GM19043 (cell line): ENCODE measurements around the gene CELSR1.

ENCODE experiments used
- ATAC-seq: cut with Tn5 transposase; IDR thresholded peaks from one replicate; pipeline ENCODE4 v1.9.1; 2021; ENCODE audit warnings: low read depth; ENCODE audit not compliant: unreplicated experiment

Gene CELSR1

DNA sequence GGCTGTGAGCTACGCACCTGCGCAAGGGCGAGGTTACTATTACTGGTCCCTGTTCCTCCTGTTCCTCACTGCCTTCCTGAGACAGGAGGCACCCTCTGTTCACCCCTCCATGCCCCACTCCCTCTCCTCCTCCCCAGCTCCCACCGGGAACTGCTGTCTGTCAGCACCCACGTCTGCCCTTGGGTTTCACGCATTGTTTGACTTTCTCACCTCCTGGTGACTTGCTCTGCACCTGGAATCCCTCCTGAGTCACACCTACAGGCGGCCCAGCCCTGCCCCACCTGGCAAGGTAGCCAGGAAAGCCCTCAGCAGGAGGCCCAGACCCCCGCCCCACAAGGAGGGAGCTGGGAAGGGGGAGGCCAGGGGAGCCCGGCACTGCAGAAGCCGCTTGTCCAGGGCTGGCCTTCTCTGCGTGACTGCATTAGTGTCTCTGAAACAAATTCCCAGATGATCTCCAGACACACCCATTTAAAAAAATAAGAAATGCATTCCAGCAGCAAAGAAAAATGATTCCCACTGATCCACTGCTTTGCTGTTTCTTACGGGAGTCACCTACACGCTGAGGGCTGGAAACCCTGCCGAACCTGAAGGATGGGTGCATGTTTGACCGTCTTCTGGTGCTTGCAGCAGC is 86.4 kb downstream of the CELSR1 start:
- no peak for ATAC-seq

DNA sequence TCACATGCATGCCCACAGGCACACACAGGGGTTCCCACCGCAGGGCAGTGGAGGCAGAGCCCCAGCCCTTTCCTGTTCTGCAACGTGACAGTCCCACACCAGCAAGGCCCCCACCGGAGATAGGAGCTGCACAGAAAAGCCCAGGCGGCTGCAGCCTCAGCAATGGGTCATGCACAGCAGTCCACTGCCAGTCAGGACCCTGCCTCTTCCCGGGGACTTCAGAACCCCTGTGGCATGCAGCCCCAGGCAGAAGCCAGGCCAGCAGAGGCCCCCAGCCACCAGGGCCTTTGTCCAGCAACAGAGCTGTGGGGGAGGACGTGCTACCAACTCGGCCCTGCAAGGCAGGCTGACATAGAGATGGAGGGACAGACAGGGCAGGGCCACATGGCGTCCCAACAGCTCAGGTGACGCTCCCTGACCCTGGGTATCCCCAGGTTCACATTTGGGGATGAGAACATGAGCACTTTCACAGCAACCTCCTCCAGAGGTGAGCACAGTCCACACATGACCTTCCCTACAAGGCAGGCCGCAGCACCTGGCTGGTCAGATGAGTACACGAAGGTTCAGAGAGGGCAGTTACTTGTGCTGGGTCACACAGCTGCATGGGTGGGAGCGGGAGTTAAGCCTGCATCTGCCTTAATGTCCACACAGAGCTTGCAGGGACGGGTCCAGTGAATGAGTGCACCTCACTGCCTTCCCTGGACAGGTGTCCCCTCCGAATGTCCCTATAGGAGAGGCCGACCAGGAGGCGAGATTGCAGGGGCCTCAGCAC is 87.3 kb downstream of the CELSR1 start:
- ATAC-seq: no peak

GRCh38 chr22:46449116-46449691 is 88.2 kb downstream of the CELSR1 start:
- ATAC-seq: no peak

DNA sequence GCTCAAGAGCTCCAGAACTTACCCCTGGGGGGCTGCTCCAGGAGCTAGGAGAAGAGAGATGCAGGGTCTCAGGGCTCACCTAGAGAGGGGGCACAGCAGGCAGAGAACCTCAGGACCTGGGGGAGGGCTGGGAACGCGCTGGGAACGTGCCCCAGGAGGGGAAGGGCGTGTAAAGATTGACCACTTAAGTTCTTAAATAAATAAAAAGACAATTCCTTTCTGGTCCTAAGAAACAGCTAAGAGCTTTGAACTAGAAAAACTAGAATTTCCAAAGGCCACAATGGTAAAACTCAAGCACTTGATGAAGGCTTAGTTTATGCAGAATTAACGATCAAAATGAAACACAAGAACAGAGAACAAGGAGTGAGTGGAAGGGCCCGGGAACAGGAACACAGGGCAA is 89.1 kb downstream of the CELSR1 start:
- no peak for ATAC-seq

DNA sequence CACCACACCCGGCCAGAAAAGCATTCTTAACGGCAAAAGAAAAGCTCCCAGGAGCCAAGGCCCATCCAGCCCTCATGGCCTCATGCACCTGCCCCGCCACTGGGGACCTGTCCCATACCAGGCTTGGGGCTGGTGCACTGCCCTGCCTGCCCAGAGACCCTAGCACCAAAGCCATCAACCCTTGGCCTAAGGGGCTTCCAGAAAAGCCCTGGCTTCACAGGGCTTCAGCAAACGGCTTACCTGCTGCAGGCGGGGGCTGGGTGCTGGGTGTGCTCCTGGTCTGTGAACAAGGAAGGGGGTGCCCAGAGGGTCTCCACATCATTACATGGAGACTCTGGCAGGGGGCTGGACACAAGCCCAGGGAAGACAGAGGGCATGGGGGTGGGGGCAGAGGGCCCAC is 89.5 kb downstream of the CELSR1 start:
- ATAC-seq: no peak

DNA sequence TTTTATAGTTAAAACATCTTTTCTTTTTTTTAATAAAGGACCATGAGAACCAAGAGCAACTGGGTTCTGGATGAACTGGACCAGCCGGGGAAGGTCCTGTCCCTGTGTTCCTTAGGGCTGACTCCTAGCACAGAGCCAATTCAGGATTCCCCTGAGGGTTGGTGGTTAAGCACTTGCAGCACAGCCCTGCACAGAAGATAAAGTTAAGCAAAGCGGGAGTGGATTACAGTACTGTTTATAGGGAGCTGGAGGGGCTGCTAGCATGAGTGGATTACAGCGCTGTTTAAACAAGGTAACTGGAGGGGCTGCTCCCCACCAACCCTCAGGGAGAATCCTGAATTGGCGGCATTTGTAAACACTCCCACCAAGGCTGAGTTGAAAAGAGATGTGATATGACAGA is 90.6 kb downstream of the CELSR1 start:
- ATAC-seq: no peak

- no peak for ATAC-seq
Observed at GRCh38 chr22:46445771-46446420, 91.5 kb downstream of the CELSR1 start.

DNA sequence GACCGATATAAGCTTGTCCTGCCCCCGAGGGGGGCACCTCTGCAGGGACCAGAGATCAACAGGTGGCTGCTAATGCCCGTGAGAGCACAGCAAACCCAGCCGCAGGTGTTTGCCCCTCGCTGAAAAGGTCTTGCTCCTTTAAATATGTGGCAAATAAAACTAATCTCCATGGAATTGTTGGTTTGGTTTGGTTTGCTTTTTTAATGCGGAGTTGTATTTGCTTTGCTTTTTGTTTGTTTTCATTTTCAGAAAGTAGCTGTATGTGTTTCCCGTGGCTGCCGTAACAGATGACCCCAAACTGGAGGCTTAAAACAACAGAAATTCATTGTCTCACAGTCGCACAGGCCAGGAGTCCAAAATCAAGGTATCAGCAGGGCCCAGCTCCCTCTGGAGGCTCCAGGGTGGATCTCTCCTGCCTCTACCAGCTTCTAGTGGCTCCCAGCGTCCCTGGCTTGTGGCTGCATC is 93.0 kb downstream of the CELSR1 start:
- ATAC-seq: no peak

- no peak for ATAC-seq
Observed at GRCh38 chr22:46443850-46444389, 93.5 kb downstream of the CELSR1 start.

DNA sequence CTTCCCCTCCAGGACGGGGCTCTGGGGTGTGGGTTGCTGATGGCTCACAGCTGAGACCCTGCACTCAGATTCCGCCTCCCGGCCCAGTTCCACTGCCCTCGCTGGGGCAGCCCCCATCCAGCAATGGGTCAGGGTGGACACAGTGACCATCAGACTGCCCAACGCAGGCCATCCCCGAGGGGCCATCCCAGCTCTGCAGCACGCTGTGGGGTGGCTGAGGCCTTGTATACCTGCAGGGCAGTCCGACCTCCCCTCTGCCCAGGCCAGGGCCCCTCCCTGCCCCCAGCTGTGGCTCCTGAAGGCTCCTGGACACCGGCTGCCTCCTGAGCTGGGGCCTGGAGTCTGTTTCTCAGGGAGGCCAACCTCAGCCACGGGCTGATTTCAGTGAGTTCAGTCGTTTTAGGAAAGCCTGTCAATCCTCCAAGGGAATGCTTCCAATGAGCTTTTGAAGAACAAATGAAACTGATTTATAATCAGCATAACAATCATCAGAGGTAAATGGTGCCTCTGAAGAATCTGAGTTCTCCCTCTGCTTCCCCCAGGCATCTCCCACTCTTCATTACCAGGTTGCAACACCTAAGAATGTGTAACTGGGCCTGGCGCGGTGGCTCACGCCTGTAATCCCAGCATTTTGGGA is 95.1 kb downstream of the CELSR1 start:
- no peak for ATAC-seq

DNA sequence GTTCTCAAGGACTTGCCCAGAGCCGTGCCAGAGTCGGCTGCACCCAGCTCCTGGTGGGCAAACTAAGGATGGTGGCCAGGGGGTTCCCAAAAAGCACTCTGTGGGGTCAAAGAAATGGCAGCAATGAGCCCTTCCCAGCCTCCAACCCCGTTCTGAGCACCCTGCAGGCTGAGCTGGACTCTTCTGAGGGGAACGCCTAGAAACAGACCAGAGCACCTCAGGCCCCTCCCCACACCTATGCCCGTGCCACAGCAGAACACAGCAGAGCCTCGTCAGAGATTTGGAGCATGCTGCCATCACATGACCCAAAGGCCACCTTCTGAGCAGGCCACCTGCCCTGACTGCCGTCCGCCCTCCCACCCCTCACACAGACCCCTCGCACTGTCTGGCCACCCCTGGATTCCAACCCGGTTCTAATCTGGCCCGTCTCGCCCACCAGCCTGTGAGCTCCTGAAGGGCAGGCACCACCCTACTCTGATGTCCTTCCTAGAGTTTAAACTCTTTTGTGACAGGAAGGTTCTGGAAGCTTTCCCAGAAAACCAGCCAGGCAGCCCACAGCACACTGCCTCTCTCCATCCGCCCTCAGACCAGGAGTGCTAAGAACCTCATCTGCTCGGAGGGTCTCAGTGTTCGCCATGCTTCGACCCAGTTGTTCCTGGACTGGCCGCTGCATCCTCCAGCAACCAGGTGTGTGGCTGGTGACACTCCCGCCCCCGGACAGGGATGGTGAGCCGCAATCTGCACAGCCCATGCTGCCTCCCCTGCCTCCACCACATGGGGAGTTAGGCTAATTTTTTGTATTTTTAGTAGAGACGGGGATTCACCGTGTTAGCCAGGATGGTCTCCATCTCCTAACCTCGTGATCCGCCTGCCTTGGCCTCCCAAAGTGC is 97.6 kb downstream of the CELSR1 start:
- no peak for ATAC-seq

DNA sequence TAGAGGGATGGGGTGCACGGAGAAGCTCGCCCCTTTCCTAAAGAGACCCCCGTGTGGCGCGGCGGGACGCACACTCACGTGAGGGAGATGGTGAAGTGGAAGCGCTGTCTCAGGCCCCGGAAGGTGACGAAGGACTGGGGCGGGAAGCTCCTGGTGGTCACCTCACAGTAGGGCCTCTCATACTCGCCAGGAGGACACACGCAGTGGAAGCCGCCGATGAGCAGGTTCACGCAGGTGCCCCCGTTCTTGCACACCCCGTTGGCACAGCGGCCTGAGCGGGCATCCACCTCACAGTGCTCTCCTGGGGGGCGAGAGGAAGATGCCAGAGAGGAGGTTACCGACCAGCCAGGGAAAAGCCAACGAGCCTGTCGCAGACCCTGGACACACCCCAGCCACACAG is 98.3 kb downstream of the CELSR1 start:
- no peak for ATAC-seq

- ATAC-seq: no peak
Observed at GRCh38 chr22:46437671-46438440, 99.6 kb downstream of the CELSR1 start.

- no peak for ATAC-seq
Observed at GRCh38 chr22:46436595-46437175, 100.7 kb downstream of the CELSR1 start.

- no peak for ATAC-seq
Observed at GRCh38 chr22:46433318-46433717, 104.1 kb downstream of the CELSR1 start.

- no peak for ATAC-seq
Observed at GRCh38 chr22:46432164-46433068, 105.0 kb downstream of the CELSR1 start.
